HG02588 (cell line): ENCODE results near the gene XRN1.
"Not testable (repeated sequence)": the region's sequence is repeated elsewhere in the genome, so short reads cannot be mapped to it uniquely, and the experiment has no call there.

ENCODE experiments used
- ATAC-seq: cut with Tn5 transposase; IDR thresholded peaks from one replicate; pipeline ENCODE4 v1.9.1; 2021; ENCODE audit warnings: mild to moderate bottlenecking, moderate library complexity; ENCODE audit not compliant: unreplicated experiment

The XRN1 gene

GRCh38 chr3:142439499-142440220 lies 8.2 kb downstream of the XRN1 start:
- not testable (repeated sequence) for ATAC-seq

GRCh38 chr3:142438096-142438495 lies 9.7 kb downstream of the XRN1 start:
- not testable (repeated sequence) for ATAC-seq

- no peak for ATAC-seq
Measured at GRCh38 chr3:142436951-142437585, 10.8 kb downstream of the XRN1 start.

GRCh38 chr3:142434503-142434902 lies 13.3 kb downstream of the XRN1 start:
- no peak for ATAC-seq

GRCh38 chr3:142433110-142433509 lies 14.7 kb downstream of the XRN1 start:
- ATAC-seq: no peak

GRCh38 chr3:142429582-142429981 lies 18.3 kb downstream of the XRN1 start:
- no peak for ATAC-seq

GRCh38 chr3:142424754-142425153 lies 23.1 kb downstream of the XRN1 start:
- no peak for ATAC-seq

- no peak for ATAC-seq
Measured at GRCh38 chr3:142418926-142419592, 28.8 kb downstream of the XRN1 start.

GRCh38 chr3:142417302-142417701 lies 30.5 kb downstream of the XRN1 start:
- ATAC-seq: no peak

GRCh38 chr3:142400537-142400936 lies 47.3 kb downstream of the XRN1 start:
- ATAC-seq: not testable (repeated sequence)

- ATAC-seq: no peak
Measured at GRCh38 chr3:142394921-142395622, 52.8 kb downstream of the XRN1 start.

- ATAC-seq: no peak
Measured at GRCh38 chr3:142385078-142385477, 62.8 kb downstream of the XRN1 start.

GRCh38 chr3:142374687-142375086 lies 73.2 kb downstream of the XRN1 start:
- ATAC-seq: no peak

- not testable (repeated sequence) for ATAC-seq
Measured at GRCh38 chr3:142369576-142369975, 78.3 kb downstream of the XRN1 start.

GRCh38 chr3:142366434-142366833 lies 81.4 kb downstream of the XRN1 start:
- ATAC-seq: no peak

GRCh38 chr3:142363936-142364467 lies 83.8 kb downstream of the XRN1 start:
- no peak for ATAC-seq

GRCh38 chr3:142363433-142363832 lies 84.4 kb downstream of the XRN1 start:
- not testable (repeated sequence) for ATAC-seq

- no peak for ATAC-seq
Measured at GRCh38 chr3:142359367-142359766, 88.5 kb downstream of the XRN1 start.

GRCh38 chr3:142356818-142357217 lies 91.0 kb downstream of the XRN1 start:
- ATAC-seq: no peak

- no peak for ATAC-seq
Measured at GRCh38 chr3:142355692-142356091, 92.1 kb downstream of the XRN1 start.

GRCh38 chr3:142354076-142354475 lies 93.8 kb downstream of the XRN1 start:
- ATAC-seq: no peak
